ENCODE measurements around the gene ADAMTS17.

DNA sequence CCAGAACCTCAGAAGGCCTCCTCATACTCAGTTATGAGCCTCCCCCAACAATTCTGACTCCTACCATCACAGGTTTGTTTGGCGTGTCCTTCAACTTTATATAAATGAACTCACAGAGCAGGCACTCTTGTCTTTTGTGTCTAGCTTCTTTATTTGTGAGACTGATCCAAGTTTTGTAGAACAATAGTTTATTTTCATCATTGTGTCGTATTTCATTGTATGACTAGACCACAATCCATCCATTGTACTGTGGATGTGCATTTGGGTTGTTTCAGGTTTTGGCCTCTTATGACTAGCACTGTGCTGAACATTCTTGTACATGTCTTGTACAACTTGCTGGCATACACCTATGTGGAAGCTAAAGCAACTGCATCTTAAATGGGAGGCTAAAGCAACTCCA, 315.7 kb downstream of the ADAMTS17 start:
- TF ChIP-seq, protein P1, sequence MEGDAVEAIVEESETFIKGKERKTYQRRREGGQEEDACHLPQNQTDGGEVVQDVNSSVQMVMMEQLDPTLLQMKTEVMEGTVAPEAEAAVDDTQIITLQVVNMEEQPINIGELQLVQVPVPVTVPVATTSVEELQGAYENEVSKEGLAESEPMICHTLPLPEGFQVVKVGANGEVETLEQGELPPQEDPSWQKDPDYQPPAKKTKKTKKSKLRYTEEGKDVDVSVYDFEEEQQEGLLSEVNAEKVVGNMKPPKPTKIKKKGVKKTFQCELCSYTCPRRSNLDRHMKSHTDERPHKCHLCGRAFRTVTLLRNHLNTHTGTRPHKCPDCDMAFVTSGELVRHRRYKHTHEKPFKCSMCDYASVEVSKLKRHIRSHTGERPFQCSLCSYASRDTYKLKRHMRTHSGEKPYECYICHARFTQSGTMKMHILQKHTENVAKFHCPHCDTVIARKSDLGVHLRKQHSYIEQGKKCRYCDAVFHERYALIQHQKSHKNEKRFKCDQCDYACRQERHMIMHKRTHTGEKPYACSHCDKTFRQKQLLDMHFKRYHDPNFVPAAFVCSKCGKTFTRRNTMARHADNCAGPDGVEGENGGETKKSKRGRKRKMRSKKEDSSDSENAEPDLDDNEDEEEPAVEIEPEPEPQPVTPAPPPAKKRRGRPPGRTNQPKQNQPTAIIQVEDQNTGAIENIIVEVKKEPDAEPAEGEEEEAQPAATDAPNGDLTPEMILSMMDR (IDR thresholded peaks at IDR 0.05; ENCODE audit: low read depth, low read length, missing input control) = no peak
- TF ChIP-seq, protein P2, sequence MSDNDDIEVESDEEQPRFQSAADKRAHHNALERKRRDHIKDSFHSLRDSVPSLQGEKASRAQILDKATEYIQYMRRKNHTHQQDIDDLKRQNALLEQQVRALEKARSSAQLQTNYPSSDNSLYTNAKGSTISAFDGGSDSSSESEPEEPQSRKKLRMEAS (IDR thresholded peaks at IDR 0.05) = no peak
- TF ChIP-seq TAF1 (conservative IDR thresholded peaks at IDR 0.05) = no peak
- TF ChIP-seq, protein P3, sequence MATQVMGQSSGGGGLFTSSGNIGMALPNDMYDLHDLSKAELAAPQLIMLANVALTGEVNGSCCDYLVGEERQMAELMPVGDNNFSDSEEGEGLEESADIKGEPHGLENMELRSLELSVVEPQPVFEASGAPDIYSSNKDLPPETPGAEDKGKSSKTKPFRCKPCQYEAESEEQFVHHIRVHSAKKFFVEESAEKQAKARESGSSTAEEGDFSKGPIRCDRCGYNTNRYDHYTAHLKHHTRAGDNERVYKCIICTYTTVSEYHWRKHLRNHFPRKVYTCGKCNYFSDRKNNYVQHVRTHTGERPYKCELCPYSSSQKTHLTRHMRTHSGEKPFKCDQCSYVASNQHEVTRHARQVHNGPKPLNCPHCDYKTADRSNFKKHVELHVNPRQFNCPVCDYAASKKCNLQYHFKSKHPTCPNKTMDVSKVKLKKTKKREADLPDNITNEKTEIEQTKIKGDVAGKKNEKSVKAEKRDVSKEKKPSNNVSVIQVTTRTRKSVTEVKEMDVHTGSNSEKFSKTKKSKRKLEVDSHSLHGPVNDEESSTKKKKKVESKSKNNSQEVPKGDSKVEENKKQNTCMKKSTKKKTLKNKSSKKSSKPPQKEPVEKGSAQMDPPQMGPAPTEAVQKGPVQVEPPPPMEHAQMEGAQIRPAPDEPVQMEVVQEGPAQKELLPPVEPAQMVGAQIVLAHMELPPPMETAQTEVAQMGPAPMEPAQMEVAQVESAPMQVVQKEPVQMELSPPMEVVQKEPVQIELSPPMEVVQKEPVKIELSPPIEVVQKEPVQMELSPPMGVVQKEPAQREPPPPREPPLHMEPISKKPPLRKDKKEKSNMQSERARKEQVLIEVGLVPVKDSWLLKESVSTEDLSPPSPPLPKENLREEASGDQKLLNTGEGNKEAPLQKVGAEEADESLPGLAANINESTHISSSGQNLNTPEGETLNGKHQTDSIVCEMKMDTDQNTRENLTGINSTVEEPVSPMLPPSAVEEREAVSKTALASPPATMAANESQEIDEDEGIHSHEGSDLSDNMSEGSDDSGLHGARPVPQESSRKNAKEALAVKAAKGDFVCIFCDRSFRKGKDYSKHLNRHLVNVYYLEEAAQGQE (IDR thresholded peaks at IDR 0.05) = no peak
- TF ChIP-seq, protein P4, sequence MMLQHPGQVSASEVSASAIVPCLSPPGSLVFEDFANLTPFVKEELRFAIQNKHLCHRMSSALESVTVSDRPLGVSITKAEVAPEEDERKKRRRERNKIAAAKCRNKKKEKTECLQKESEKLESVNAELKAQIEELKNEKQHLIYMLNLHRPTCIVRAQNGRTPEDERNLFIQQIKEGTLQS (IDR thresholded peaks at IDR 0.05) = no peak
